Mesenchymal stem cell (in vitro differentiated cells and primary cell): ENCODE results near the gene FXYD2. TPM values are rescaled to one million over a fixed set of nuclear protein-coding genes. Genes with fewer than 3 reads are reported as not detected.

Experiments
- DNase-seq: peaks from one replicate; pipeline ENCODE4 v3.0.0-alpha.2; 2013
- H2AFZ ChIP-seq: one replicate; pipeline ENCODE4 v1.6.1; 2013; ENCODE audit warnings: low read depth, mild to moderate bottlenecking, control low read depth, inconsistent platforms, low read length, moderate library complexity
- H2AK5ac ChIP-seq: 2 replicates; pipeline ENCODE4 v1.6.1; 2013; ENCODE audit warnings: low read length, moderate library complexity, mild to moderate bottlenecking, inconsistent platforms; ENCODE audit not compliant: severe bottlenecking
- H2BK120ac ChIP-seq: one replicate; pipeline ENCODE4 v1.6.1; 2013; ENCODE audit warnings: low read depth, mild to moderate bottlenecking, inconsistent platforms, low read length, moderate library complexity
- H2BK12ac ChIP-seq, 2 experiments: one replicate each; pipeline ENCODE4 v1.6.1; 2013; ENCODE audit warnings: inconsistent platforms in 2 of 2, low read length in 2 of 2, mild to moderate bottlenecking in 2 of 2, moderate library complexity in 2 of 2, control low read depth in 1 of 2
- H2BK15ac ChIP-seq: one replicate; pipeline ENCODE4 v1.6.1; 2013; ENCODE audit warnings: mild to moderate bottlenecking, low read depth, inconsistent platforms; ENCODE audit not compliant: poor library complexity, severe bottlenecking
- H2BK5ac ChIP-seq: 2 replicates; pipeline ENCODE4 v1.6.1; 2013; ENCODE audit warnings: low read depth, mild to moderate bottlenecking, low read length, control low read depth, inconsistent platforms; ENCODE audit not compliant: poor library complexity, severe bottlenecking
- H3K14ac ChIP-seq, 2 experiments: one replicate each; pipeline ENCODE4 v1.6.1; 2013; ENCODE audit warnings: inconsistent platforms in 2 of 2, low read length in 2 of 2, control low read depth in 1 of 2, mild to moderate bottlenecking in 1 of 2, moderate library complexity in 1 of 2
- H3K18ac ChIP-seq, 2 experiments: one replicate each; pipeline ENCODE4 v1.6.1; 2013; ENCODE audit warnings: inconsistent platforms in 2 of 2, low read length in 2 of 2, control low read depth in 1 of 2, low read depth in 1 of 2, mild to moderate bottlenecking in 1 of 2
- H3K23ac ChIP-seq, 2 experiments: one replicate each; pipeline ENCODE4 v1.6.1; 2013; ENCODE audit warnings: inconsistent platforms in 2 of 2, low read length in 2 of 2, mild to moderate bottlenecking in 2 of 2, moderate library complexity in 2 of 2, control low read depth in 1 of 2
- H3K27ac ChIP-seq: 2 replicates; pipeline ENCODE4 v1.5.1; 2013; ENCODE audit warnings: mild to moderate bottlenecking, moderate library complexity, low read length, control low read depth, inconsistent platforms; ENCODE audit not compliant: poor library complexity, severe bottlenecking
- H3K27me3 ChIP-seq, 2 experiments: 2 replicates each; pipeline versions ENCODE4 v1.6.1 to v1.7.0; 2013; ENCODE audit warnings: low read length in 2 of 2, mild to moderate bottlenecking in 2 of 2, moderate library complexity in 2 of 2, control low read depth in 1 of 2, inconsistent platforms in 1 of 2; ENCODE audit not compliant: control insufficient read depth in 1 of 2, insufficient read depth in 1 of 2
- H3K36me3 ChIP-seq, 2 experiments: 2 replicates each; pipeline versions ENCODE4 v1.6.1 to v1.7.0; 2013; ENCODE audit warnings: low read length in 2 of 2, control low read depth in 1 of 2, inconsistent platforms in 1 of 2, low read depth in 1 of 2, mild to moderate bottlenecking in 1 of 2; ENCODE audit not compliant: insufficient read depth in 2 of 2, control insufficient read depth in 1 of 2
- H3K4ac ChIP-seq, 2 experiments: one replicate each; pipeline ENCODE4 v1.6.1; 2013; ENCODE audit warnings: inconsistent platforms in 2 of 2, low read length in 2 of 2, mild to moderate bottlenecking in 2 of 2, moderate library complexity in 2 of 2, control low read depth in 1 of 2, low read depth in 1 of 2
- H3K4me1 ChIP-seq: 2 replicates; pipeline ENCODE4 v1.6.1; 2013; ENCODE audit warnings: low read depth, low read length, control low read depth; ENCODE audit not compliant: control insufficient read depth, insufficient read depth
- H3K4me2 ChIP-seq: 2 replicates; pipeline ENCODE4 v1.6.1; 2013; ENCODE audit warnings: low read length, mild to moderate bottlenecking, inconsistent platforms; ENCODE audit not compliant: poor library complexity, severe bottlenecking
- H3K4me3 ChIP-seq, 2 experiments: 2 replicates each; pipeline versions ENCODE4 v1.5.1 to v1.7.0; 2013; ENCODE audit warnings: low read length in 2 of 2, mild to moderate bottlenecking in 2 of 2, control low read depth in 1 of 2, low read depth in 1 of 2; ENCODE audit not compliant: insufficient read depth in 1 of 2
- H3K79me1 ChIP-seq: replicated peaks from 2 replicates; pipeline ENCODE4 v1.6.1; 2013; ENCODE audit warnings: mild to moderate bottlenecking, control low read depth, low read length, inconsistent platforms; ENCODE audit not compliant: poor library complexity, severe bottlenecking
- H3K9ac ChIP-seq: 2 replicates; pipeline ENCODE4 v1.7.0; 2013; ENCODE audit warnings: mild to moderate bottlenecking, low read length, moderate library complexity
- H3K9me3 ChIP-seq: 2 replicates; pipeline ENCODE4 v1.7.0; 2013; ENCODE audit warnings: mild to moderate bottlenecking, low read length; ENCODE audit not compliant: control insufficient read depth
- H4K8ac ChIP-seq: one replicate; pipeline ENCODE4 v1.6.1; 2013; ENCODE audit warnings: inconsistent platforms, mild to moderate bottlenecking, low read length, moderate library complexity
- H4K91ac ChIP-seq: one replicate; pipeline ENCODE4 v1.6.1; 2013; ENCODE audit warnings: mild to moderate bottlenecking, low read length, inconsistent platforms
- WGBS: methylation state at CpG from one replicate; pipeline ENCODE4 v1.1.7; 2013; ENCODE audit warnings: mixed read lengths; 5-methylcytosine and 5-hydroxymethylcytosine counted together
- polyA plus RNA-seq, 2 experiments: library from polyadenylated mRNA; stranded (reverse); fragments of 200-250 nt; gene quantifications; one replicate each; pipeline ENCODE4 v1.2.3, GENCODE V29; 2013

FXYD2 gene
- 1.0 TPM for polyA plus RNA-seq (2013, experiment 1 of 2)
- polyA plus RNA-seq (2013, experiment 2 of 2) = 0.58 TPM

DNA sequence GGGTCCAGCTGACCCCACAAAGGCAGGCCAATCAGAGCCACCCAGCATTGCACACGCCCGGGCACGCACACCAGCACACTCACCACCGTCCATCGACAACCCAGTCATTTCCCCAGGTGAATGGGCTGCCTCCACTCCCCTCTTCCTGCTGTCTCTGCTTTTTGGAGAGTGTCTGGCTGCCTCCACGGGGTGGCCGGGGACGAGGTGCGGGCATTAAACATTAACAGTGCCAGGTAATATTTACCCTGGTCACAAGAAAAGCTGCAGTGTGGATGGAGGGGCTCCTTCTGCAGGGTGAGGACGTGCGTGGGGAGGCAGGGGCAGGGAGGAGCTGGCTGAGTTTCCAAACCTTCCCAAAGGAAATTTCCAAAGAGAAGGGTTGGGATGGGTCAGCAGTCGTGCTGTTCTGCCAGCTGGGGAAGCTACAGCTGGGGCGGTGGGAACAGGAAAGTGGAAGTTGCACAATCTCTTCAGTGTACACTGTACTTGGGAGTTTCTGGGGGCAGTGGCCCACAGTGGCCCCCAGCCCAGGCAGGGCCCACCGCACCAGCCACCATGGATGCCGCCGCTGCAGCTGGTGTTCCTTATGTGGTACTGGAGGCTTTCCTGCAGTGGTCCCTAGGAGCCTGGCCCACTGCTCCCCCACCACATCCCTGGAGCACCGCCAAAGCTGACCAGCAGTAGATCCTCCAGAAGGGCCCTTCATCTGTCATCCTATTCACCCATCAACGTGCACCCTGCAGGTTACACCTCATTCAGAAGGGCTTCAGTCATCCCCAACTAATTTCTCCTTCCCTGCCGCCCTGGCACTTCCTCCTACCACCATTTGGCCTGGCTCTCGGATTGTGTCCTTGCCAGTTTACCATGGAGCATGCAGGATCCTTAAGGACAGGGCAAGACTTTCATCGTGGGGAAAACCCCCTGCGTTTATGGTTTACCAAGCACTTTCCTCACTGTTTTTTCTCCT lies at the start of gene FXYD2:
Gene FXYD2, minus strand, starts transcription at position 174 of the 967 bp plus-strand sequence. Its CDS starts 66 bp downstream, at position 108.
- peak within 1 kb of the TSS; percentile 30 to 89 for H2BK12ac ChIP-seq
- H3K14ac ChIP-seq = peak within 1 kb of the TSS in 1 of 2 experiments; percentile 85
- no peaks in the 10 kb centered on the region for H3K79me1 ChIP-seq
- H3K27me3 ChIP-seq = peaks cover 0 to 40% of the 10 kb centered on the region in 2 experiments
- H4K91ac ChIP-seq = peak within 1 kb of the TSS; percentile 88
- H3K9me3 ChIP-seq = no peaks in the 10 kb centered on the region
- peak within 1 kb of the TSS; percentile 1 for H3K9ac ChIP-seq
- DNase-seq = peak; percentile 79
- H3K36me3 ChIP-seq = peaks cover 0 to 24% of the 10 kb centered on the region in 2 experiments
- H3K4me3 ChIP-seq = peak within 1 kb of the TSS in 1 of 2 experiments; percentile 54
- H2AFZ ChIP-seq = peak within 1 kb of the TSS; percentile 47
- H3K4me1 ChIP-seq = peaks cover 64% of the 10 kb centered on the region
- H3K4me2 ChIP-seq = peak within 1 kb of the TSS; percentile 38
- H3K4ac ChIP-seq = peak within 1 kb of the TSS; percentile 39 to 52
- WGBS = 74% methylated on average over 21 of the region's 22 CpGs
- peak within 1 kb of the TSS; percentile 63 for H2BK5ac ChIP-seq
- H2AK5ac ChIP-seq = peak within 1 kb of the TSS; percentile 79
- peak within 1 kb of the TSS; percentile 54 for H2BK15ac ChIP-seq
- no peak within 1 kb of the TSS for H3K23ac ChIP-seq
- H4K8ac ChIP-seq = peak within 1 kb of the TSS; percentile 93
- peak within 1 kb of the TSS; percentile 72 to 96 for H3K18ac ChIP-seq
- peak within 1 kb of the TSS; percentile 94 for H3K27ac ChIP-seq
- H2BK120ac ChIP-seq = peak within 1 kb of the TSS; percentile 59

DNA sequence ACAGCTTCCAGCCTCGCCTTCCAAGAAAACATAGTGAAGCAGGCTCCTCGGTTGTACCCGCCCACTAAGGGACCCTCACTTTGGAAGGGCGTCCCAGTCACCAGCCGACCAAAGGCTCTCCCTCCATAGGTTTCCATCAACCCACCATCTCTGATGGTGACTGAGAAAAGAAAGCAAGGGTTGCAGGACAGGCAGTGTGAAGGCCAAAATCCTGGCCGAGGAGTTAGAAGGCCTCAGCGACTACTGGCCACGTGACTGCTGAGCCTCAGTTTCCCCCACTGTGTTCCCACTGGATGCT lies 49.2 kb upstream of the FXYD2 start:
- no peak overlapping the region for H2BK12ac ChIP-seq
- H2BK15ac ChIP-seq = no peak overlapping the region
- H3K9me3 ChIP-seq = no peaks in the 10 kb centered on the region
- no peak overlapping the region for H3K4me2 ChIP-seq
- H3K27me3 ChIP-seq = peaks cover 0 to 75% of the 10 kb centered on the region in 2 experiments
- no peak overlapping the region for H3K14ac ChIP-seq
- H2AFZ ChIP-seq = no peak overlapping the region
- H2BK120ac ChIP-seq = peak overlapping the region; percentile 42
- no peak overlapping the region for H3K4ac ChIP-seq
- H3K23ac ChIP-seq = no peak overlapping the region
- no peak overlapping the region for H2AK5ac ChIP-seq
- H3K36me3 ChIP-seq = peaks cover 0 to 12% of the 10 kb centered on the region in 2 experiments
- no peak overlapping the region for H3K27ac ChIP-seq
- no peak overlapping the region for H2BK5ac ChIP-seq
- H4K8ac ChIP-seq = no peak overlapping the region
- H4K91ac ChIP-seq = no peak overlapping the region
- peaks cover 40% of the 10 kb centered on the region for H3K4me1 ChIP-seq
- no peak overlapping the region for H3K4me3 ChIP-seq
- peaks cover 25% of the 10 kb centered on the region for H3K79me1 ChIP-seq
- no peak for DNase-seq
- H3K18ac ChIP-seq = no peak overlapping the region
- no peak overlapping the region for H3K9ac ChIP-seq
- WGBS = 81% methylated on average over 8 of the region's 8 CpGs

DNA sequence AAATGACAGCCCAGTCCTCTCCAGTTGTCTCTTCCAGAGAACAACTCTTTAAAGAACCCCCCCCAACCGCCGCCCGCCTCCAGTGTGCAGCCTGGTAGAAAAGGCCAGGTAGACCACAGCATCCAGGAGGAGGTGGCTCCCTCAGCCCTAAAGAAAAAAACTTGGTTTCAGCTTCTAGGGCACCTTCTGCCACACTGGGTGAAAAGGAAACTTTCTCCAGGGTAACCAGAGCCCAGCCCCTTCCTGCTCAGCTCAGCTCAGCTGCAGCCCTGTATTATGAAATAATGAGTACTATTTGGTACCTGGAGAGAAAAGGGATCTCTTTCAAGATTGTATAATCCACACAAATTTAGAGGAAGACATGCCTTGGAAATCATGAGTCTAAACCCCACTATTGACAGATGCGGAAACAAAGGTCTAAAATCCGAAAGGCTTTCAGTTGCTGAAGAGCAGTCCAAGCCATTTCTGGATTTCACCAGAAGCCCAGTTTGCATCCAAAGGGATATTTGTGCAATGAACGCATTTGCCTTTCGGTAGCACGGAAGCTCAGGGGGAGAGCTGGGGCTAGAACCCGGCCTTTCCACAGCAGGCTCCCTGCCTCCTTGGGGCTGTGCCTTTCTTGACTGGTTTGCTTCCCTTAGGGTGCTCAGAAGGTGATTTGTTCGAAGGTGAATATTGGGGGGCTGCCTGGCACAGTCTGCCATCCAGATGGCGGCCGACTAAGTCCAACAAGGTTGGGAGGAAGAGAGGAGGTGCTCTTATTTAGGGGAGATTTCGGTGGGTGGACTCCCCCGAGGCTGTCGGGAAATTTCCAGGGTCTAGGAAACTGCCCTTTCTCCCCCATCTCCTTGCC lies 48.7 kb upstream of the FXYD2 start:
- H3K9me3 ChIP-seq = no peaks in the 10 kb centered on the region
- H3K36me3 ChIP-seq = peaks cover 0 to 12% of the 10 kb centered on the region in 2 experiments
- H4K91ac ChIP-seq = no peak overlapping the region
- H3K18ac ChIP-seq = no peak overlapping the region
- no peak overlapping the region for H2BK5ac ChIP-seq
- H3K79me1 ChIP-seq = peaks cover 25% of the 10 kb centered on the region
- no peak overlapping the region for H2BK12ac ChIP-seq
- peaks cover 0 to 69% of the 10 kb centered on the region in 2 experiments for H3K27me3 ChIP-seq
- 96% methylated on average over 15 of the region's 15 CpGs for WGBS
- H2BK120ac ChIP-seq = peak overlapping the region; percentile 42
- no peak for DNase-seq
- H3K4me1 ChIP-seq = peaks cover 40% of the 10 kb centered on the region
- H3K27ac ChIP-seq = no peak overlapping the region
- H3K4me2 ChIP-seq = no peak overlapping the region
- no peak overlapping the region for H2AFZ ChIP-seq
- H3K4me3 ChIP-seq = no peak overlapping the region
- H3K14ac ChIP-seq = no peak overlapping the region
- no peak overlapping the region for H3K4ac ChIP-seq
- no peak overlapping the region for H4K8ac ChIP-seq
- H2BK15ac ChIP-seq = no peak overlapping the region
- no peak overlapping the region for H2AK5ac ChIP-seq
- H3K23ac ChIP-seq = no peak overlapping the region
- no peak overlapping the region for H3K9ac ChIP-seq
